Measurements from ENCODE around the gene IGSF9B. TPM values are rescaled to one million over a fixed set of nuclear protein-coding genes. Genes with fewer than 3 reads are reported as not detected.
"Not testable (repeated sequence)": the region's sequence is repeated elsewhere in the genome, so short reads cannot be mapped to it uniquely, and the experiment has no call there.

The IGSF9B gene, protein sequence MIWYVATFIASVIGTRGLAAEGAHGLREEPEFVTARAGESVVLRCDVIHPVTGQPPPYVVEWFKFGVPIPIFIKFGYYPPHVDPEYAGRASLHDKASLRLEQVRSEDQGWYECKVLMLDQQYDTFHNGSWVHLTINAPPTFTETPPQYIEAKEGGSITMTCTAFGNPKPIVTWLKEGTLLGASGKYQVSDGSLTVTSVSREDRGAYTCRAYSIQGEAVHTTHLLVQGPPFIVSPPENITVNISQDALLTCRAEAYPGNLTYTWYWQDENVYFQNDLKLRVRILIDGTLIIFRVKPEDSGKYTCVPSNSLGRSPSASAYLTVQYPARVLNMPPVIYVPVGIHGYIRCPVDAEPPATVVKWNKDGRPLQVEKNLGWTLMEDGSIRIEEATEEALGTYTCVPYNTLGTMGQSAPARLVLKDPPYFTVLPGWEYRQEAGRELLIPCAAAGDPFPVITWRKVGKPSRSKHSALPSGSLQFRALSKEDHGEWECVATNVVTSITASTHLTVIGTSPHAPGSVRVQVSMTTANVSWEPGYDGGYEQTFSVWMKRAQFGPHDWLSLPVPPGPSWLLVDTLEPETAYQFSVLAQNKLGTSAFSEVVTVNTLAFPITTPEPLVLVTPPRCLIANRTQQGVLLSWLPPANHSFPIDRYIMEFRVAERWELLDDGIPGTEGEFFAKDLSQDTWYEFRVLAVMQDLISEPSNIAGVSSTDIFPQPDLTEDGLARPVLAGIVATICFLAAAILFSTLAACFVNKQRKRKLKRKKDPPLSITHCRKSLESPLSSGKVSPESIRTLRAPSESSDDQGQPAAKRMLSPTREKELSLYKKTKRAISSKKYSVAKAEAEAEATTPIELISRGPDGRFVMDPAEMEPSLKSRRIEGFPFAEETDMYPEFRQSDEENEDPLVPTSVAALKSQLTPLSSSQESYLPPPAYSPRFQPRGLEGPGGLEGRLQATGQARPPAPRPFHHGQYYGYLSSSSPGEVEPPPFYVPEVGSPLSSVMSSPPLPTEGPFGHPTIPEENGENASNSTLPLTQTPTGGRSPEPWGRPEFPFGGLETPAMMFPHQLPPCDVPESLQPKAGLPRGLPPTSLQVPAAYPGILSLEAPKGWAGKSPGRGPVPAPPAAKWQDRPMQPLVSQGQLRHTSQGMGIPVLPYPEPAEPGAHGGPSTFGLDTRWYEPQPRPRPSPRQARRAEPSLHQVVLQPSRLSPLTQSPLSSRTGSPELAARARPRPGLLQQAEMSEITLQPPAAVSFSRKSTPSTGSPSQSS (N-terminal part only)
- total RNA-seq (10 to 100 TPM; 12.2 to 15.2 TPM), polyA plus RNA-seq (1.4 TPM)

DNA sequence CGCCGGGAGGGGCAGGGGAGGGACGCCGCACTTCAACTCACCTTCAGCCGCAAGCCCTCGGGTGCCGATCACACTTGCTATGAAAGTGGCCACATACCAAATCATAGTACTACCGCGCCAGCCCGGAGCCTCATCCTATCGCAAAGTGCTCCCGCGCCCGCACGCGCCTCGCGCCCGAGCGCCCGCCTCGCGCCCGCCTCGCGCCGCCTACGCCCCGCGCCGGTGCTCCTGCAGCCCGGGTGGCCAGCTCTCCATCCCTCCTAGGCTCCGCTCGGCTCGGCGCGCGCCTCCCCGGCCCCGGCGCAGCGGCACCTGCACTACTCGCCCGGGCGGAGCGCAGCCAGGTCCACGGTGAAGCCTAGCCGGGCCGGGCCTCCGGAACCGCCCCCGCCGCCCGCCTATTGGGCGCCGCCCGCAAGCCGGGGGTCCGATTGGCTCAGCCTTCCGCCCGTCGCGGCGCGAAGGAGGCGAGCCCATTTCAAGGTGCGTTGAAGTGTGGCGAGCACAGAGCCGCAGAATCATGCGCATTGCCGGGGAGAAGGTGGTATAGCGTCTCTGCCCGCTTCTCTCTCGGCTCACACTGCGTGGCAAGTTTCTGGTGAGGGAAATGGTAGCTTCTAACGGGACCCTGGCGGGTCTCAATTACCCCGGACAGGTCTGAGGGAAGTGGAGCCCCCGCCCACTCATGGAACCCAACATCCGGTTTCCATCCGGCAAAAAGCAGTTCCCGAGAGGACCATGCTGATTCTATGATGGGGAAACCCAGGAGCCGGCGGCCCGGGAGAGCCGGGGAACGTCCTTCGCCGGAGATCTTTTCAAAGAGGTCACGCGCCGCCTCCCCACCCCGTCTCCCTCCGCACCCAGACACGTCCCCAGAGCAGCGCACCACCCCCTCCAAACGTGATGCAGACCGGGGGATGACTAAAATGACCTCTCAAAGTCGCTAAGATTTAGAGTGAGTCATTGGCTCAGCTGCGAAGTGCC lies at the start of gene IGSF9B:
Gene IGSF9B, minus strand, starts transcription at position 319 of the 984 bp plus-strand sequence. Its CDS starts 214 bp downstream, at position 105.
- POLR2A ChIA-PET = interaction anchor here (0.7 to 1.8 kb wide), 2 partner anchors 9 to 12 kb away, joined by 4 to 5 read pairs; no protein-coding TSS in a partner anchor
- peak; percentile 83 to 93 (median 87) for DNase-seq
- CTCF ChIA-PET = interaction anchor here (0.8 to 4.5 kb wide), 5 partner anchors 9 to 79 kb away, joined by 4 to 24 read pairs (median 7); no protein-coding TSS in a partner anchor
- Mint-ChIP-seq H3K4me1 (peaks cover 26 to 43% (median 41%) of the 10 kb centered on the region in 3 donors), H3K4me3 (peak within 1 kb of the TSS; percentile 90 to 97 (median 92)), H3K27me3 (peaks cover 21 to 32% of the 10 kb centered on the region in 2 donors), H3K9me3 (no peaks in the 10 kb centered on the region), H3K36me3 (peaks cover 0 to 6% (median 0%) of the 10 kb centered on the region in 3 donors), H3K27ac (peak within 1 kb of the TSS; percentile 48 to 95 (median 89))
- Histone ChIP-seq H3K27me3 (ENCODE audit: insufficient read depth, low read length, poor library complexity, severe bottlenecking) (peaks cover 14% of the 10 kb centered on the region), H3K27ac (ENCODE audit: low read depth, low read length) (peak within 1 kb of the TSS; percentile 51), H3K4me3 (ENCODE audit: low read length) (peak within 1 kb of the TSS; percentile 85), H3K4me1 (ENCODE audit: insufficient read depth, low read length) (peaks cover 33% of the 10 kb centered on the region), H3K9me3 (ENCODE audit: low read length) (no peaks in the 10 kb centered on the region), H3K36me3 (ENCODE audit: insufficient read depth, low read length) (no peaks in the 10 kb centered on the region)

DNA sequence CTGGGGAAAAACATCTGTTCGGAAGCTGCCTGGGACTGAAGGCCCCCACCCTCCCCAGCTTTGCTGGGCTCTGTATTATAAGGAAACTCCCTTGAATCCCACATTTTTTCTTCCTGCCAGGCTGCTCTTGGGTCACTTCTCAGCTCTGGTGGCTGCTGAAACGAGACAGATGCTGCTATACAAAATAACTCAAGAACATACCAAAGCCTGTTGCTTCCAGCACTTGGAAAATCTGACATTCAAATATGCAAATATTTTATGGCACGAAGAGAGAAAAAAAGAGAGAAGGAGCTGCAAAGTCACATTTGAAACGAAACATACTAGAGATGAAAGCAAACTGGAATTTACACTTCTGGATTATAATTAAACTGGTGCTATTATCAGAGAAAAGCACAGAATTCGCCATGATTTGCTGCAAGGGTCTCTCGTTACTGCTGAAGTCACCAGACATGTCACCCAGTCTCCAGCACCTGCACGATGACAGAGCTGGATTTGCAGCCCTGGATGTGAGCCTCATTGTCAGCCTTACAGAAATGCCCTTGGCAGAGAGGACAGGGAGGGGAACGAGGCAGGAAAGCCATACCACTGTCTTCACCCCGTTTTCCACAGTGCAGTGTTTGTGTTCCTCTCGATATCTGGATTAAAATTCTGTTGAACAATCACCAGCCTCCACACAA lies 47.9 kb upstream of the IGSF9B start:
- H3K9me3 ChIP-seq (ENCODE audit: low read length) = no peaks in the 10 kb centered on the region
- H3K27me3 ChIP-seq (ENCODE audit: insufficient read depth, low read length, poor library complexity, severe bottlenecking) = no peaks in the 10 kb centered on the region
- H3K36me3 ChIP-seq (ENCODE audit: insufficient read depth, low read length) = no peaks in the 10 kb centered on the region
- H3K36me3 Mint-ChIP-seq = no peaks in the 10 kb centered on the region
- ChIA-PET POLR2A (no interaction called here), CTCF (no interaction called here)
- no peak for DNase-seq
- no peak overlapping the region for H3K4me3 ChIP-seq (ENCODE audit: low read length)
- no peak overlapping the region for H3K27ac ChIP-seq (ENCODE audit: low read depth, low read length)
- no peak overlapping the region for H3K4me3 Mint-ChIP-seq
- no peaks in the 10 kb centered on the region for H3K4me1 ChIP-seq (ENCODE audit: insufficient read depth, low read length)
- H3K9me3 Mint-ChIP-seq = no peaks in the 10 kb centered on the region
- H3K4me1 Mint-ChIP-seq = no peaks in the 10 kb centered on the region
- no peak overlapping the region for H3K27ac Mint-ChIP-seq
- peaks cover 6 to 17% of the 10 kb centered on the region in 2 donors for H3K27me3 Mint-ChIP-seq

DNA sequence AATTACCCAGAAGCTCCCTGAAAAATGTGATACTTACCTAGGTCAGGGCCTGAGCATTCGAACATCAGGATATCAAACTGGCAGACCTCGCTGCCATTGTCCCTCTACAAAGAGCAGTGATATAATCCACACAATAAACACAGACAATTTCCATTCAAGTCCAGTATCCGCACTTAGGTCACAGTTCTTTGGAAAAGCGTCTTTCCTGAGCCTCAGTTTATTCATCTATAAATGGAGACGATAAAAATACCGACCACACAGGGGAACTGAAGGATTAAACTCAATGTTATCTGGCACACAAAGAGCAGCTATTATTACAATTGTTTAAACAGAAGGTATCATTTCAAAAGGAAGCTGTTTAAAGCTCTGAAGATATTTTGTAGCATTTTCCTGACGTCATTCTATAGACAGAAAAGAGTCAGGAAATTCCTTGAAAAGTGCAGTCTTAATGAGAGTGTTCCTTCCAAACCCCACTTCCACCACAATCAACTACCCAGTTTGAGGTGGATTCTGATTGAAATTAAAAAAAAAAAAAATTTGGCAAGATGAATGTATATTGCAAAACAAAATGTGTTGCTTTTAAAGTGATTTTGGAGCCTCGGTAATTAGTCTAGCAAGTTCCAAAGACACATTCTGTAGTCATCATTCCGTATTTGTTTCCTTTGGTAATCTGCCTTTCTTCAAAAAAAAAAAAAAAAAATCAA lies 47.2 kb upstream of the IGSF9B start:
- no peak for DNase-seq
- Mint-ChIP-seq H3K9me3 (no peaks in the 10 kb centered on the region), H3K36me3 (no peaks in the 10 kb centered on the region), H3K4me3 (no peak overlapping the region), H3K4me1 (no peaks in the 10 kb centered on the region), H3K27me3 (peaks cover 6 to 11% of the 10 kb centered on the region in 2 donors), H3K27ac (no peak overlapping the region)
- Histone ChIP-seq H3K4me3 (ENCODE audit: low read length) (no peak overlapping the region), H3K36me3 (ENCODE audit: insufficient read depth, low read length) (no peaks in the 10 kb centered on the region), H3K4me1 (ENCODE audit: insufficient read depth, low read length) (no peaks in the 10 kb centered on the region), H3K9me3 (ENCODE audit: low read length) (no peaks in the 10 kb centered on the region), H3K27ac (ENCODE audit: low read depth, low read length) (no peak overlapping the region), H3K27me3 (ENCODE audit: insufficient read depth, low read length, poor library complexity, severe bottlenecking) (no peaks in the 10 kb centered on the region)
- ChIA-PET CTCF (no interaction called here), POLR2A (interaction anchor here (0.7 kb wide), 1 partner anchor 19 kb away, joined by 3 read pairs; no protein-coding TSS in a partner anchor)

DNA sequence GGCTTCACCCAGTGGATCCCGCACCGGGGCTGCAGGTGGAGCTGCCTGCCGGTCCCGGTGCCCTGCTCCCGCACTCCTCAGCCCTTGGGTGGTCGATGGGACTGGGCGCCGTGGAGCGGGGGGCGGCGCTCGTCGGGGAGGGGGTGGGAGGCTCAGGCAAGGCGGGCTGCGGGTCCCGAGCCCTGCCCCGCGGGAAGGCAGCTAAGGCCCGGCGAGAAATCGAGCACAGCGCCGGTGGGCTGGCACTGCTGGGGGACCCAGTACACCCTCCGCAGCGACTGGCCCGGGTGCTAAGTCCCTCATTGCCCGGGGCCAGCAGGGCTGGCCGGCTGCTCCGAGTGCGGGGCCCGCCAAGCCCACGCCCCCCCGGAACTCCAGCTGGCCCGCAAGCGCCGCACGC lies 46.1 kb upstream of the IGSF9B start:
- H3K4me1 ChIP-seq (ENCODE audit: insufficient read depth, low read length); H3K4me3 Mint-ChIP-seq; H3K4me1 Mint-ChIP-seq; H3K36me3 ChIP-seq (ENCODE audit: insufficient read depth, low read length); DNase-seq; H3K9me3 Mint-ChIP-seq; H3K36me3 Mint-ChIP-seq; CTCF ChIA-PET; H3K27ac ChIP-seq (ENCODE audit: low read depth, low read length); H3K9me3 ChIP-seq (ENCODE audit: low read length); H3K4me3 ChIP-seq (ENCODE audit: low read length); H3K27ac Mint-ChIP-seq; POLR2A ChIA-PET; H3K27me3 ChIP-seq (ENCODE audit: insufficient read depth, low read length, poor library complexity, severe bottlenecking): not testable (repeated sequence)
- peaks cover 6 to 12% of the 10 kb centered on the region in 2 donors for H3K27me3 Mint-ChIP-seq

DNA sequence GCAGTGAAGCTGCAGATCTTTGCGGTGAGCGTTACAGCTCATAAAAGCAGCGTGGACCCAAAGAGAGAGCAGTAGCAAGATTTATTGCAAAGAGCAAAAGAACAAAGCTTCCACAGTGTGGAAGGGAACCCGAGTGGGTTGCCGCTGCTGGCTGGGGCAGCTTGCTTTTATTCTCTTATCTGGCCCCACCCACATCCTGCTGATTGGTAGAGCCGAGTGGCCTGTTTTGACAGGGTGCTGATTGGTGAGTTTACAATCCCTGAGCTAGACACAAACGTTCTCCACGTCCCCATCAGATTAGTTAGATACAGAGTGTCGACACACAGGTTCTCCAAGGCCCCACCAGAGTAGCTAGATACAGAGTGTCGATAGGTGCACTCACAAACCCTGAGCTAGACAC lies 45.6 kb upstream of the IGSF9B start:
- H3K4me3 Mint-ChIP-seq; H3K27me3 ChIP-seq (ENCODE audit: insufficient read depth, low read length, poor library complexity, severe bottlenecking); H3K36me3 ChIP-seq (ENCODE audit: insufficient read depth, low read length); CTCF ChIA-PET; H3K36me3 Mint-ChIP-seq; DNase-seq; H3K9me3 ChIP-seq (ENCODE audit: low read length); H3K27ac ChIP-seq (ENCODE audit: low read depth, low read length); H3K4me1 ChIP-seq (ENCODE audit: insufficient read depth, low read length); H3K4me3 ChIP-seq (ENCODE audit: low read length); H3K27ac Mint-ChIP-seq; H3K9me3 Mint-ChIP-seq; H3K4me1 Mint-ChIP-seq; POLR2A ChIA-PET: not testable (repeated sequence)
- H3K27me3 Mint-ChIP-seq = peaks cover 1 to 16% of the 10 kb centered on the region in 2 donors

DNA sequence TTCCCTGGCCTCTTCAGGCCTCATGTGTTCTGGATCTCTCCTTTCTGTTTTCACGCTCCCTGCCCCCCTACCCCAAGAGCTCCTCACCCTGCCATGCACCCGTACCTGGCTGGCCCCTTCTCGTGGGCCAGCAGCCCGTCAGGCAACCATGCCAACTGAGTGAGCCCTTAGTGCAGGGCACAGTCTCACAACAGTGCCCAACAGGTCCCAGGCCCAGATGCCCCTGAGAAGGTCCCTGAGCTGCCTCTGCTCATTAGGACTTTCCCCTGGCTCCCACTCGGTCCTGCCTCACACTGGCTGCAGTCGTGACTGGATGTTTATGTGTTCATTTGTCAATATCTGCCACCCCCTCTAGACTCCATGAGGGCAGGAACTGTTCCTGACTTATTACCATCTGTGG lies 44.8 kb upstream of the IGSF9B start:
- Mint-ChIP-seq H3K27ac (no peak overlapping the region), H3K36me3 (no peaks in the 10 kb centered on the region), H3K27me3 (peaks cover 2 to 16% of the 10 kb centered on the region in 2 donors), H3K4me1 (no peaks in the 10 kb centered on the region), H3K9me3 (no peaks in the 10 kb centered on the region), H3K4me3 (no peak overlapping the region)
- ChIA-PET CTCF (no interaction called here), POLR2A (no interaction called here)
- Histone ChIP-seq H3K36me3 (ENCODE audit: insufficient read depth, low read length) (no peaks in the 10 kb centered on the region), H3K4me3 (ENCODE audit: low read length) (no peak overlapping the region), H3K27me3 (ENCODE audit: insufficient read depth, low read length, poor library complexity, severe bottlenecking) (no peaks in the 10 kb centered on the region), H3K4me1 (ENCODE audit: insufficient read depth, low read length) (no peaks in the 10 kb centered on the region), H3K9me3 (ENCODE audit: low read length) (no peaks in the 10 kb centered on the region), H3K27ac (ENCODE audit: low read depth, low read length) (no peak overlapping the region)
- DNase-seq = no peak

Data from CD8-positive, alpha-beta memory T cell (primary cell).